HG03432 (cell line): ENCODE results near the gene SYT15.
"Not testable (repeated sequence)": the region's sequence is repeated elsewhere in the genome, so short reads cannot be mapped to it uniquely, and the experiment has no call there.

Experiments used
- ATAC-seq: cut with Tn5 transposase; IDR thresholded peaks from one replicate; pipeline ENCODE4 v1.9.1; 2021; ENCODE audit warnings: mild to moderate bottlenecking, moderate library complexity; ENCODE audit not compliant: unreplicated experiment

SYT15 gene

GRCh38 chr10:46585246-46585645 is 6.3 kb downstream of the SYT15 start:
- ATAC-seq, result not testable (repeated sequence)

- not testable (repeated sequence) for ATAC-seq
Observed at GRCh38 chr10:46587546-46587945, 8.6 kb downstream of the SYT15 start.

GRCh38 chr10:46588221-46588620 is 9.3 kb downstream of the SYT15 start:
- ATAC-seq, result not testable (repeated sequence)

DNA sequence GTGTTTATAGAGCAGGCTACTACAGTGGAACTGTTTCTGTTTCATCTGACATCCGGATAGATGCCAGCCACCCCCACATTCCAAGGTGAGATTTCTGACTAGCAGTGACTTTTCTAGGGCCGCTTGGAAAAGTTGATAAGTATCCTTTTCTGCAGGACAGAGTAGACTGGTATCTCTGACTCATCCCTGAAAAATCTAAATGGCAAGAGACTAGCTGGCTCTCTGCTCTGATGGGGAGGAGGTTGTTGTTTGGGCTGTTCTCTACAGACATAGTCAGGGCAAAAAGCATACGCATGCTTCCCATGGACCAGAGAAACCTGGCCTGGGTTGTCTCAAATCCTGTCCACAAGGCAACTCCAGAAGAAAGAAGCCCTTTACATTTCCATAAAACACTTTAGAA is 10.7 kb downstream of the SYT15 start:
- ATAC-seq, result not testable (repeated sequence)

GRCh38 chr10:46591053-46591452 is 12.1 kb downstream of the SYT15 start:
- ATAC-seq, result not testable (repeated sequence)

GRCh38 chr10:46593307-46593706 is 14.4 kb downstream of the SYT15 start:
- not testable (repeated sequence) for ATAC-seq

DNA sequence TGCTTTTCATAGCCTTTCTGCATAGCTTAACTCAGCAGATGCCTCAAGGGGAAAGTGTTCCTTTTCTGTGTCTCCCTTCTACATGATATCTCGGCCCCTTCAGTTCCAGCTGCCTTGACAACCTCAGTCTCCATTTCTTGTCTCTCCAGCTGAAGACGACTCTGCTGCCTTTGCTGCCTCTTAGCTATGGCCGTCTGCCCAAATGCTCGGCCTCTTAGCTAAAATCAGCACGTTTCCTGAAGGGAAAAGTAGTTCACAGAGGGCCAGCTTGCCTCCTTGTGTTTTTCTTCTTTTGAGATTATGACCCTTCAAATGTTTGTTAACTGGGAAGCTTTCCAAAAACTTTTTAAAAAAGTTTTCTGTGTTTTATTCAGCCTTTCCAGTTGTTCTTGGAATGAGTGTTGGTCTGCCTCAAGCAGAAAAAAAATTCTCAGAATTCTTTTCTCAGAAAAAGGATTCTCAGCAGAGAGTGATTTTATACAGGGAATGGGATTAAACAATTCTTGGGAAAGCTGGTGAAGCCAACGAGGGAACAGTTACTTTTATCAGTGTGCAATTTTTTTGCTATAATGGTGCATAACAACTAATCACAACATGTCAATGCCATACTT is 15.6 kb downstream of the SYT15 start:
- not testable (repeated sequence) for ATAC-seq

- not testable (repeated sequence) for ATAC-seq
Observed at GRCh38 chr10:46596570-46596969, 17.6 kb downstream of the SYT15 start.

- ATAC-seq, result peak; percentile 93
Observed at GRCh38 chr10:46597616-46598246, 18.8 kb downstream of the SYT15 start.

GRCh38 chr10:46600516-46600915 is 21.6 kb downstream of the SYT15 start:
- peak; percentile 53 for ATAC-seq

DNA sequence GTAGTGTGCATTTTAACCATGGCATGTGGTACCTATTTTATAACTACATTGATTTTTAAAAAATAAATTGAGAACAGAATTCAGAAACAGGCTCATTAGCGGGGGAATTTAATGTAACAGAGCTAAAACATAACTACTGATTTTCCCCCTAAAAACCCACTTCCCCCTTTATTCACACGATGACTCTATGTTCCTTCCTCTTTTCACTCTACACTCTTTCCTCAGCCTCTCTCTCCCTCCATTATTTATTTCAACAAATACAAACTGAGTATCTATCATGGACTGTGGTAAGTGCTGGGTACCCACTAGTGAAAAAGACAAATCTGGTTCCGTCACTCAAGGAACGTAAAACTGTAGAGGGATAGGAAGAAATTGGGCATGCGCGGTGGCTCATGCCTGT is 36.6 kb downstream of the SYT15 start:
- not testable (repeated sequence) for ATAC-seq

GRCh38 chr10:46616227-46616626 is 37.3 kb downstream of the SYT15 start:
- not testable (repeated sequence) for ATAC-seq

DNA sequence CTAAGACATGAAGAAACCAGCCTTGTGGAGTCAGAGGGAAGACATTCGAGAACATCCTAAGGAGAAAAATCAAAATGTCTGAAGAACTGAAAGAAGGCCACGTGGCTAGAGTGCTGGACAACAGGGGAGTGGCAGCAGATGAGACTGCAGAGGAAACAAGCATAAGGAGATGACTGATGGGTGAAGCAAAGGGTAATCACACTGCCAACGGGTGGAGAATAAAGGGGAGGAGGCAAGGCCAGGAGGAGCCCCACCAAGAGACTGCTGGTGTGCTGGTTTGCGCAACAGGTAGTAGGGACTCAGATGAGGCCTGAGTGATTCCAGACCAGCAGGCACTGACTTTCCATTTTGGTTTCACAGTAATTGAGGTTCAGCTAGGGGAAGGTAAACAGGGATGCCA is 38.2 kb downstream of the SYT15 start:
- not testable (repeated sequence) for ATAC-seq

- ATAC-seq, result not testable (repeated sequence)
Observed at GRCh38 chr10:46617913-46618312, 39.0 kb downstream of the SYT15 start.

DNA sequence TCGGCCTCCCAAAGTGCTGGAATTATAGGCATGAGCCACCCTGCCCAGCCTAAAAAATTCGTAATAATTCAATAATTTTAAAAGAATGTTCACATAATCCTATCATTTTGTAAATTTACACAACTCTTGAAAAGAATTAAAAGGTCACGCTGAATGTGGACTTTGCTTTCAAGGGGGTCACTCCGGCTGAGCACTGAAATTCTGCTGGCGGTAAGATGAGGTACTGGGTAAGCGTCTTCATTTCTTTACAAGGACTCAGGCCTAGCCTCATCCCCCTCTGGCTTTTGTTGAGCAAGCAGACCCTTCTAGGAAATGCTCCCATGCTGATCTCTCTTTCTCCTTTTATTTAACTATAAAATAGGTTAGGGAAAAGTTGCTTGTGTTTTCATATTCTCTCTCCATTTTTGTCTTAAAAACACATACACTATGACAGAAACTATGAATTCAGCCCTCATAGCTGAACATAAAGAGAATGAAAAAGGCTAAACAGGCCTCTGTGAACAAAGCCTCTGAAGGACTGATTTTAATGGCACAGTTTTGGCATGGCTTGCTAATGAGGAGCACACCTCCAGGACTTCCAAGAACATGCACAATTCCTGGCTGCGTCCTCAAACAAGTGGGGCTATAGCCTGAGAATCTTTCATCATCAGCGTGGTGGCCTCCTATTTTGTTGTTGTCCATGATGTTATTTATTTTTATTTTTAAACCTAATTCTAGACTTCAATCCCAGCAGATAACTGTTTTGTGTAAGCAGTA is 45.1 kb downstream of the SYT15 start:
- ATAC-seq, result not testable (repeated sequence)

DNA sequence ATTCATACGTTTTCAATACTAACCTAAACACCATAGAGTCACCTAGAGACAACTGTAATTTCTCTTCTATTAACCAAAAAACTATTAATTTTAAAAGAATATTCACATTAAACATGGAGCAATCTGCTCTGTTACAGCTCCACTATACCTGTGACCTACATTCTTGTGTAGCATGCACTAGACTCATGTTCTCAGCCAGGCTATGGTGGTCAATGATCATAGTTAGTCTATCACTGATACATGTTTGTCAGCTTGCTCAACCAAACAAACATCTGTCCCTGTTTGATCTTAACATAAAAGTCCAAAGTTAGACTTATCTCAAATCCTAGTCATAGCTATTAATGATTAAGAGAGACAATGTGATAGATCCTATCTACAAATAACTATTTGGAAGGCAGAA is 50.9 kb downstream of the SYT15 start:
- ATAC-seq, result not testable (repeated sequence)

- ATAC-seq, result not testable (repeated sequence)
Observed at GRCh38 chr10:46630816-46631215, 51.9 kb downstream of the SYT15 start.

DNA sequence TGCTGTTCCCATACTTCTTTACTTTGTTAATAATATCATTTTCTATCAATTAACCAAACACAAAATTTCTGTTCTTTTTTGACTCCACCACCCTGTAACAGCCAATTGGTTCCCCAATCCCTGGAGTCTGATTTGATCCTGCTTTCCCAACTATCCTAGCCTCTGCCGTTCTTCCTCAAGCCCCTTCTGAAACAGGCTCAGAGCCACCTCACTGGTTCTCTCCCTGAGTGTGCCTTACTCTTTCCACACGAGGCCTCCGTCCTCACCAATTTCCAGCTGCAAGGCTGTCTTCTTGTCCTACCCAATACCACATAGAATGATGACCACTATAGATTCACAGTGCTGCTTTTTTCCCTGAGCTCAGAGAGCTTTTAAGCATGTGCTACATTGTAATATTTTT is 52.8 kb downstream of the SYT15 start:
- not testable (repeated sequence) for ATAC-seq

- ATAC-seq, result not testable (repeated sequence)
Observed at GRCh38 chr10:46634698-46635097, 55.8 kb downstream of the SYT15 start.

GRCh38 chr10:46635364-46635959 is 56.5 kb downstream of the SYT15 start:
- ATAC-seq, result peak; percentile 95

DNA sequence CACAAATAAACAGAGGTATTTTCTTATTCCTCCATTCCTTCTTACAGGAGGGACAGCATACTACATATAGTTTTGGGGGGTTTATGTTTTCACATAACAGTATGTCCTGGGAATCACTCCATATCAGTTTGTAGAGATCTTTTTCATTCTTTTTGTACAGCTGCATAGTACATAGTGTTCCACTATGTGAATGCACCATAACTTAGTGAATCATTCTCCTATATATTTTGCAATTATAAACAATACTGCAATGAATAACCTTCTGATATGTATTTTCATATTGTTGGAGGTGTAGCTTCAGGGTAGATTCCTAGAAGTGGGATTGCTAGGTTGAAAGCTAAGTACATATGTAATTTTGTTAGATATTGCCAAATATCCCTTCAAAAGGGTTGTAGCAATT is 61.1 kb downstream of the SYT15 start:
- not testable (repeated sequence) for ATAC-seq
